Ureter (tissue), 1 donor: Measurements from ENCODE around the gene STAT3. TPM values are rescaled to one million over a fixed set of nuclear protein-coding genes. Genes with fewer than 3 reads are reported as not detected.
"Not testable (repeated sequence)": the region's sequence is repeated elsewhere in the genome, so short reads cannot be mapped to it uniquely, and the experiment has no call there.

Experiments used
- DNase-seq: peaks from one replicate; pipeline ENCODE4 v3.0.0-alpha.2; 2020; ENCODE audit warnings: low spot score
- total RNA-seq: library from RNA; stranded (reverse); gene quantifications from one replicate; pipeline ENCODE4 v1.2.4, GENCODE V29; 2023
- donor health status: DM: yes; HTN: yes; CAD: no.

STAT3 gene
- total RNA-seq, 1 donor from 2014 or later, result 295 TPM

DNA sequence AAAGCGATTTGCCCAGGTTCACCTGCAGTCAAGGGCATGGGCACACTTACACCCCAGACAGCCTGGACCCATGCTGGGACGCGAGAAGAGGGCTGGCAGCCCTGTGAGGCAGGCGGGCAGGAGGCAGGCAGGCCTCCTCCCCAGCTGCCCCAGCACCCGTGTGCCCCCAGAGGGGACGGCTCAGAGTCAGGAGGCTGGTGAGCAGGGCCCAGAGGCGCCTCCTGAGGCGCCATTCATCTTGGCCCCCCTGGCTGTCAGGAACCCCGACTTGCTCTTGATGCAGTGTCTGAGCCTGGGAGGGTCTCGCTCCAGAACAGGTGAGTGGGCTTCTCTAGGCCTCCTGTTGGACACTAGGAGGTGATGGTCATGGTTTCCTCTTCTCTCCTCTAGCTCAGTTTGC lies 88.9 kb downstream of the STAT3 start:
- not testable (repeated sequence) for DNase-seq

DNA sequence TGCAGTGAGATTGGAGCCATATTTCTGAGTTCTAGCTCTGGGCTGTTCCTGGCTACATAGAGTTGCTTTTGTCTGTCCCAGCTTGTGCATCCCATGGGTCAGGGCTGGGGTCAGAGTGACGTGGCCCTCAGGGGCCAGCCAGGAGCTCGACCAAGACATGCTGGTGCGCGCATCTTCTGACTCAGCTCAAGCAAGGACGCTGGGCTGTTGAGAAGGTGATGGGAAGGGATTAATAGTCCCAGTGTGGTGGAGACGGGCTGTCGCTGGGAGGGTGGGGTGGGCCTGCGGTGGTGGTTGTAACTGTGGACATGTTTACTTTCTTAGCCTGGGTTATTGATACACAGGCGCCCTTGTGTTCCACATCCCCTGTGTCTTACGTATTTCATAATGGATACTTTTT lies 90.5 kb downstream of the STAT3 start:
- not testable (repeated sequence) for DNase-seq

DNA sequence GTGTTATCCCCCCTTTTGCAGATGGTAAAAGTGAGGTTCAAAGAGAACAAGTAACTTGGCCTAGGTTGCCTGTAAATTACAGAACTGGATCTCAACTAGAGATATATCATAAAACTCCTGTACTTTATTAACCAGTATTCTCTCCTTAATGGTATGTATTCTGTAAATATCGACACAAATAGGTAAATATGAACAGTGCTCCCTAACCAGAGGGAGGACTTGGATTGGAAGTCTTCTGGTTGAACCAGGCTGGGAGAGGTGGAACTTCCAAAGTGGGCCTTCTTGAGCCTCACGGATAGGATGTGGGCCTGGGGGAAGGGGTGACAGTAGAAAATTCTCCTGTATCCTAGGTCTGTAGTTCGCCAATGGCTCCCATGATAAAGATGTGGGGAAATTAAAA lies 92.2 kb downstream of the STAT3 start:
- no peak for DNase-seq

DNA sequence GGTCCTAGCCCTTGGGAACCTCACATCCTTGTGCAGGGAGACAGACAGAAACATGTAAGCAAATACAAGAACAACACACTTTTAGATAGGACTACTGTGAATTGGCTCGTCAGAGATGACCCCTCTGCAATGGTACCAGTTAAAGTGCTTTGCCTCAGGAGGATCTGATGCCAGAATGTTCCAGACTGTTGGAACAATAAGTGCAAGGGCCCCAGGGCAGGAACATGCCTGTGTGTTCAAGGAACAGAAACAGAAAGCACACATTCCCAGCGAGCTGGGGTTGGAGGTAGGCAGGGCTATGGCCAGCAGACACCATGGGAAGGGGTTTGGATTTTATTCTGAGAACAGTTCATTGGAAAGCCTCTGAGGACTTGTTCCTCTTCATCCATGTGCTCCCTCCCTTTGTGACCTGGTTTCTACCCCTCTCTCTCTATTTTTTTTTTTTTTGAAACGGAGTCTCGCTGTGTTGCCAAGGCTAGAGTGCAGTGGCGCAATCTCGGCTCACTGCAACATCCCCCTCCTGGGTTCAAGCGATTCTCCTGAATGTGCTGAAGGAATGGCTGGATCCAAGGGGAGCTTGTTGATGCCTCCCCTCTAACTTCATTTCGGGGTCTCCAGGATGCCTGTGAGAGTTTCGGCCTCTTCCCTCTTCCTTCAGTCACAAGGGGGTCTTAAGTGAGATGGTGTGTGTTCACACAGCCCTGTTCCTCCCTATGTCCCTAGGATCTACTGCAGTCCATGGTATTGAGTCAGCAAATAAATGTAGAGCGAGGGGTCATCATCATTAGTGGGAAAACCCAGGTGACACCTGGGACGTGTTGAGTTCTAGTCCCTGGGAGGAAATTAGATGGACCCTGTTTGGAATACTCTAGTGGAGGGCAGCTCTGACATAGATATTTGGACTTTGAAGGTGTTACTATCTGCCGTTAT lies 93.5 kb downstream of the STAT3 start:
- DNase-seq, result no peak

DNA sequence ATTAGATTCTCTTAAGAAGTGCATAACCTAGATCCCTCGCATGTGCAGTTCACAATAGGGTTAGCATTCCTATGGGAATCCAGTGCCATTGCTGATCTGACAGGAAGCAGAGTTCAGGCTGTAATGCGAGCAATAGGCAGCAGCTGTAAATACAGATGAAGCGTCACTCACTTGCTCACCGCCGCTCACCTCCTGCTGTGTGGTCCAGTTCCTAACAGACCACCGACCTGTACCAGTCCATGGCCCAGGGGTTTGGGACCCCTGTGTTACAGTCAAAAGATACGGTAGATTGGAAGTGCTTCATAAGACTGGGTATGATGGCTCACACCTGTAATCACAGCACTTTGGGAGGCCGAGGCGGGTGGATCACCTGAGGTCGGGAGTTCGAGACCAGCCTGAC lies 97.1 kb downstream of the STAT3 start:
- DNase-seq, result no peak

DNA sequence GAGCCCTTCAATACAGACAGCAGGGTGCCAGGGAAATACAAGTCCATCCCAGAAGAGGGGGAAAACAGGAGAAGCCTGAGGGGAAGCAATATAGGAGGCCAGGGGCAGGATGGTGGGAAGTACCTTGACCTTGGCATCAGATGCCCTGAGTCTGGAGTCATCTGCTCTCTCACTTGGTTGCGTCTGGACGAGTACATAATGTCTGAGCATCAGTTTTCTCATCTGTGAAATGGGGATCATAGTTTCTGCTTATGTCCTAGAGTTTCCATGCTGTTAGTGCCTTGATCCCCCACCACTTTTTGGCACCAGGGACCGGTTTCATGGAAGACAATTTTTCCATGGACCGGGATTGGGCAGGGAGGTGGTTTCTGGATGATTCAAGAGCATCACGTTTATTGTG lies 97.7 kb downstream of the STAT3 start:
- no peak for DNase-seq

DNA sequence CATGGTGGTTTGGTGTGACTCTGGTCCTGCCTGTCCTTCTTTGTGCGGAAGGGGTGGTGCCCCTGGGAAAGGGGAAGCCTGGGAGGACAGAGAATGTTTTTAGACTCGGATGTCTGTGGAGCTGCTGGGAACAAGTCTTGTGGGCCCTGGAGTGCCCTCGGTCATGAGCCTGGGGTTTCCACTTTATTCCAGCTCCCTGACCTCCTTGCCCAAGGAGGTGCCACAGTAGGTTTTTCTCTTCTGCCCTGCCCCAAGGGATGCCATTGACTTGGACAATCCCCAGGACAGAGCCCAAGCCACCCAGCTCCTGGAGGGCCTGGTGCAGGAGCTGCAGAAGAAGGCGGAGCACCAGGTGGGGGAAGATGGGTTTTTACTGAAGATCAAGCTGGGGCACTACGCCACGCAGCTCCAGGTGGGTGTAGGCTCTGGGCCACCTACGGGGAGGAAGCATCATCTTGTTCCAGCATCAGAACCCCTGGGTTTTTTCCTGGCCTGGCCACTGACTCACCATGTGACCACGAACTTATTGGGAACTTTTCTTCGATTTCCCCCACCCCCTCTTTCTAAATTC lies 98.5 kb downstream of the STAT3 start:
- no peak for DNase-seq

DNA sequence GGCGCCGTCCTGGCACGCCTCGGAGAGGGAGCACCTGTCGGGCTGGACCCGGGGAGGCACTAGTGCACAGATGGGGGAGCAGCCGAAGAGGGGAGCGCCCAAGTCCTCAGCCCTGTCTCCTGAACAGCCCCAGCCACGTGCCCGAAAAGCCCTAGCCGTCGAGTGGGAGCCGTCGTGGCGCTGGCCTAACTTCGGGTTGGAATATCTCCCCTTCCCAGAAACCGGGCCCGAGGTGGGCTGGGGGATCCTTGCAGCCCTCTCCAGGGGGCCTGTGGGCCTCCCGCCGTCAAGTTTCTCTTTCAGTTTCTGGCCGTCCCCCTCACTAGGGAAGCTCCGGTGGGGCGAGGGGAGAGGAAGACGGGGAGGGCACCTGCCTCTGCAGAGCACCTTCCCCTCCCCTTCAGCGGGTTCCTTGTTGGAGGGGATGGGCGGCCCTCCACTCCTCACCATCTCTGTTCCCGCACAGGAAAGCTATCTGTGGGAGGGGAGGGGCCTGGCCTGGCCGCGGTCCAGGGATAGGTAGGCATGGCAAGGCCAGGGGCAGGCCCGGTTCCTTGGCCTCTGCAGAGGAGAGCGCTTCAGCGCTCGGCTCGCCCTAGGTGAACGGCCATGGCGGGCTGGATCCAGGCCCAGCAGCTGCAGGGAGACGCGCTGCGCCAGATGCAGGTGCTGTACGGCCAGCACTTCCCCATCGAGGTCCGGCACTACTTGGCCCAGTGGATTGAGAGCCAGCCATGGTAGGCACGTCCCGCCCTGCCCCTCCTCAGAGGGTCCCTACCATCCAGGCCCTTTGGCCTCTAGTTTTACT lies 99.2 kb downstream of the STAT3 start:
- no peak for DNase-seq

DNA sequence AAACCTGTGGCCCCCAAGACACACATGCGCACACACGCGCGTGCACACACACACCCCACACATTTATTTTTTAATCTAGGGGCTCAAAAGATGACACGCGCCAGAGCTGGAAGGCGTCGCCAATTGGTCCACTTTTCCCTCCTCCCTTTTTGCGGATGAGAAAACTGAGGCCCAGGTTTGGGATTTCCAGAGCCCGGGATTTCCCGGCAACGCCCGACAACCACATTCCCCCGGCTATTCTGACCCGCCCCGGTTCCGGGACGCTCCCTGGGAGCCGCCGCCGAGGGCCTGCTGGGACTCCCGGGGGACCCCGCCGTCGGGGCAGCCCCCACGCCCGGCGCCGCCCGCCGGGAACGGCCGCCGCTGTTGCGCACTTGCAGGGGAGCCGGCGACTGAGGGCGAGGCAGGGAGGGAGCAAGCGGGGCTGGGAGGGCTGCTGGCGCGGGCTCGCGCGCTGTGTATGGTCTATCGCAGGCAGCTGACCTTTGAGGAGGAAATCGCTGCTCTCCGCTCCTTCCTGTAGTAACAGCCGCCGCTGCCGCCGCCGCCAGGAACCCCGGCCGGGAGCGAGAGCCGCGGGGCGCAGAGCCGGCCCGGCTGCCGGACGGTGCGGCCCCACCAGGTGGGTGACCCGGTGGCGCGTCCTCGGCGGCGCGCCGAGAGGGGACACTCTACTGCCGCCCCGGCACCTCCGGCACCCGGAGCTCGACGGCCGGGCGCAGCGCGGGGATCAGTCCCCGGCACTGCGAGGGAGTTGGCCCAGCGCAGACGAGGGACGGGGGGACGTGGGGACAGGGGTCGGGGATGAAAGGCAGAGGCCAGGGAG lies 100.1 kb downstream of the STAT3 start, which contains the start of gene STAT5A:
Gene STAT5A (plus strand): TSS at position 522 of the 826 bp plus-strand sequence. CDS start 914 bp downstream, outside the sequence.
- DNase-seq, result peak; percentile 92

DNA sequence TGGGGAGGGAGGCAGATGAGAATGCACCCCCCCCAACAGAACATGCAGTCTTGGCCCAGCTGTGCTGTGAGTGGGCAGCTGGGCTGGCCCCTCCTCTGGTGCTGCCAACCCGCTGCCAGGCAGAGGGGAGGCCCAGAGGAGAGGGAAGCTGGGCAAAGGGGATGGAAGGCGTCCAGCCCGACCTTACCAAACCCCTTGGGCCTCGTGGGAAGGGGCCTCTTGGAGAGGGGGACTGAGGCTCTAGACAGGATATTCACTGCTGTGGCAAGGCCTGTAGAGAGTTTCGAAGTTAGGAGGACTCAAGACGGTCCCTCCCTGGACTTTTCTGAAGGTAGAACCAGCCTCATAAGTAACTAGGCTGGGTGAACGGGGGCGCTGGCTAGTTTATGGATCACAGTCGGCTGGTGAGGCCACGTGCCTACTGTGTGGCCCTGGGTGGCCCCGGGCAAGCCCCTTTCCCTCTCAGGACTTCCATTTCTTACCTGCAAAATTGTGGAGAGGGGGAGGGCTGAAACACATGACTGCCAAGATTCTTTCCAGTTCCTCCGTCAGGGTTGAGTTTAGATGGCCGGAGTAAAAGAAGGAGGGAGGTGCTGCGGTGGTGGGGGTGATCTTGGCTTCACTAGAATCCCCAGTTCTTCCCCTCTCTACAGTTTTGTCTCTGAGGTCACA lies 100.8 kb downstream of the STAT3 start:
- peak; percentile 71 for DNase-seq

DNA sequence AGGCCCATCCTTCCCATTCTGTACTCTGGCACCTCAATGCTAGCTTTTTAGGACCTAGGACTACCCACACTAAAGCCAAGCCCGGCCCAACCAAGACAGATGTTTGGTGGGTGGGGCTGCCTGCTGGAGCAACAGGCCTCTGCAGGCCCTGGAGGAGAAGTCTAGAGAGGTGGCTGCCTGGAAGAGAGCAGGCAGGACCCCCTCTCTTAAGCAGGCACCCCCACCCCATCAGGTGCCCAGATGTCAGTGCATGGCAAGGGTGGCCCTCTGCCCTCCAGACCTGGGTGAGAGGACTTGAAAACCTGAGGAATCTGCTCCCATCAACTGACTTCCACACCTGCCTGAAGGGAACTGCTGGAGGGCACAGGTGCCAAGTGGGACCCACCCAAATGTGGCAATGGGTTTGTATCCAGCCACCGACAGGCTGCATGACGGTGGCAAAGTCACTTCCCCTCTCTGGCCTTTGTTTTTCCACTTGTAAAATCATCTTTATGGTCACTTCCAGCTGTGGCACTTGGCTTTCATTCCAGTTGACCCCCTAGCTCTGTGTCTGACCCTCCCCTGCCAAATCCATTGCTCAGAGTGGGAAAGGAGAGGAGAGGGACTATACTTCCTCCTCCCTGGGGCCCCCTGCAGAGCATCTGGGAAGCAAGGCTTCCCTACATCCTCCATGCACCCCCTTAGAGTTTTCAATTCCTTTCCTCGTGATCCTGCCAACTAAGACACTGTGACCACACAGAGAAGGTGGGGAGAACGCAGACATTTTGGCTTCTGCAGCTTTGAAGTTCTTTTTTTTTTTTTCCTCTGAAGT lies 101.6 kb downstream of the STAT3 start:
- DNase-seq, result peak; percentile 52

DNA sequence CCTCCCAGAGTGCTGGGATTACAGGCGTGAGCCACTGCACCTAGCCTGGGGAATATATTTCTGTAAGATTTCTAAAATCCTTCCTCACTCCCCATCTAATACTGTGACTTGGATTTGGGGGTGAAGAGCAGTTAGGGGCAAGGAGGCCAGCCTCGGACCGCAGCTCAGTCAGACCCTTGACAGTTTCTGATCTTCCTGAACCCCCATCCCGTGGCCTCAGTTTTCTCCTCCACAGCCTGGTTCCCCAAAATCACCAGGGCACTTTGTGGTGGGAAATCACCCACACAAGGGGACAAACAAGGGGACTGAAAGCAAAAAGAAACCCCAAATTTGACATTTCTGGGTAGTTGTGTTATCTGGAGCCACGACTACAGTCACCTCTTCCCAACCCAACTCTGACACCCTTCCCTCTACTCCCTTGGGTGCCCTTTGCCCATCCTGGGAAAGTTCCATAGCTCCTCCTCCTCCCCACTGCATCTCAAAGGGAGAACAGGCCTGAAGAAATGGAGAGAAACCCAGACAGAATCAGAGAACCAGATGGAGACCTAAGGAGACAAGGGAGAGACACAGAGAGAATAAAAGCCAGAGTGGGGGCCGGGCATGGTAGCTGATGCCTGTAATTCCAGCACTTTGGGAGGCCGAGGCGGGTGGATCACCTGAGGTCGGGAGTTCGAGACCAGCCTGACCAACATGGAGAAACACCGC lies 102.7 kb downstream of the STAT3 start:
- peak; percentile 37 for DNase-seq

DNA sequence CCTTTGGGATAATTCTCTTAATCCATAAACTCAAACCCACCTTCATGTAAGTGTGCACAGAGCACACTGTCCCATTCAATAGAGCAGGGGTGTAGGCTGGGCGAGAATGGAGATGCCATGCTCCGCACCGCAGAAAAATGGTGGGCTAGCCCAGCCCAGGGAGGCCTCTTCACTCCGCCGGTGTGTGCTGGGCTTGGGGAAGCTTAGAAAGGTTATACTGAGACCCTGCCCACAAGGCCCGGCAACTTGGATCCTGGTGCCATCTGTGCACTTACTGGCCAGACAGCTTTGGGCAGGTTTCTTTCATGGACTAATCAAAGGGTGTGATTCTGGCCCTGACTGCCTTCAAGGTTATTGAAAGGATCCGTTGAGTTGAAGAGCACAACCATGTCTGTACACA lies 103.7 kb downstream of the STAT3 start:
- DNase-seq, result peak; percentile 29

DNA sequence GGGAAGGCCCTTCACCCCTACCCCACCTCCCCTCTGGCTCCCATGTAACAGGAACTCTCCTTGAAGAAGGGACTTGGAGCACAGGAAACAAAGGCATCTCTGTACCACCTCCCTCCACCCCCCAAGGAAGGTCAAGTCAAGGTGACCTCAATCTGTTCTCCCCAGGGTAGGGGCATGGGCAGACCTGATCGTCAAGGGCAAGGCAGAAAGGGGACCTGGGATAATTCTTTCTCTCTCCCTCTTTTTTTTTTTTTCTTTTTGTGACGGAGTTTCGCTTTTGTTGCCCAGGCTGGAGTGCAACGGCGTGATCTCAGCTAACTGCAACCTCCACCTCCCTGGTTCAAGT lies 104.2 kb downstream of the STAT3 start:
- DNase-seq, result peak; percentile 35

DNA sequence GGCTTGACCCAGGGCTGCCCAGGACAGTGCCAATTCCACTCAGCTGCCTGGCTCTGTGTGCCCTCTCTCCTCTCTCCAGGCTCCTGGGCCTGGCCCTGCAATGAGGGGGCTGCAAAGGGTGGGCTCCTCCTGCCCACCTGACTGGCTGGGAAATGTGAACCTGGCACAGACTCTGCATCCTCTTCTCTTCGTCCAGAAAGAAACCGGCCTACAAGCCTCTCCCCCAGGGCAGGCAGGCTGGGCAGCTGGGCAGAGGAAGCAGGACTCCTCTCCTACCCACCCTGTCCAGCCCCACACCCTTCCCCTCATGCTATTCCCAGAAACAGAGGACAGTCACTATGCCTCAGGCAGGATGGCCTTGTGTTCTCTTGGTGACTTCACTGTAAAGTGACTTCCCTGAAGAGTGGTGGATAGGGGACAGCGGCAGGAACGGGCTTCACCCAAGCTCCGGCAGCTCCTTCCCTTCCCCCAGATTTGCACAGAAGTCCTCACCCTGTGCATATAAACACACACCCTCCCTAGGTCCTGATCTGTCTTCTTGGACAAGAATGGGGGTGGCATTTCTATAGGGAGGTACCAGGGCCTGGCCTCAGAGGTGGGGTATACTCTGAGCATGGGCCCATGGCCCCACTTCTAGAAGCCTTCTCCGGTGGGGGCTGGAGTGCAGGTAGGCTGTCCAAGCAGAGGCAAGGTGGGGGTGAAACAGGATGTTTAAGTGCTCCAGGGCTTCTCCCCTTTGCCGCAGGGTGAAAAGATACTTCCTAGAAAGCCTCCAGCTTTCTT lies 104.8 kb downstream of the STAT3 start:
- peak; percentile 37 for DNase-seq

DNA sequence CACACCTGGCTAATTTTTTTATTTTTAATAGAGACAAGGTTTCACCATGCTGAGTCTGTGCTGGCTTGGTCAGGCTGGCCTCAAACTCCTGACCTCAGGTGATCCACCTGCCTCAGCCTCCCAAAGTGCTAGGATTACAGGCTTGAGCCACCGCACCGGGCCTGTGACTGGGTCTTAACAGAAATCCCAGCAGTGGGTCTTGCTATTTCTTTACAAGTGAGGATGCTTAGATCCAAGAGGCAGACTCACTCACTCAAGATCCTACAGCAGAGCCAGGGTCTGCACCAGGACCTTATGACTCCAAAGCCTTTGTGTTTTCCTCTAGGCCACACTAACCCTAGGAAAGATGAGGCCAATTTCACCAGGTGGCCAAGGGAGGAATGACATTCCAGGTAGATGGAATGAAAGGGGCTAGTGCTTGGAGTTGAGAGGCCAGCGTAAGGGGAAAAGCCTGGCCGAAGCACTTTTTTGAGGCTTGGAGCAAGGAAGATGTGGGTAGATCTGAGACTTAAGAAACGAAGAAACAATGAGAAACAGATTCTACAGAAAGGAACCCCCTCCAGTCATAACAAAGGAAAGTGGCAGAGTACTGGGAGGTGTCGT lies 105.7 kb downstream of the STAT3 start:
- peak; percentile 19 for DNase-seq

DNA sequence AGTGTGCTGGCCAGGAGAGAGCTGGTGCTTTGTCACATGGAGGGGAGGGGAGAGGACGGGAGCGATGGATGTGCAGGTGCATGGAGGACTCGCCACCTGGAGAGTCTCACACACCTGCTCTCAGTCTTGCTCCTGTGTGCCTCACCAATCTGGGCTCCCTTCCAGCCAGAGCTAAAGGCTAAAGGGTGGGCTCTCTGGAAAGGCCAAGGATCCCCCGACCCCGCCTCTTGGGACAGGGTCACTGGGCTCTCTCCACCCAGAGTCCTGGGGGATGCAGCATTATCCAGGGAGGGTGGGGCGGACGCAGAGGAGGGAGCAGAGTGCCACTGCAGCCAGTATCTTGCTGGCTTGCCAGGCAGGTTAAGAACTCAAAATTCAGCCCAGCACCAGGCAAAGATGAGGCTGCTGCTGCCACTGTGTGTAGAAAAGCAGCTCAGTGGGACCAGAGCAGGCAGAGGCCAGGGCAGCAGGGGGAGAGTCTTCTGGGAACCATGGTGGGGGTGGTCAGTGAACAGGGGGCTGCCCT lies 106.6 kb downstream of the STAT3 start:
- DNase-seq, result peak; percentile 40
